ENCODE results near the gene LIPC.

The LIPC gene

GRCh38 chr15:58406811-58407210 lies 25.0 kb upstream of the LIPC start:
- DNase-seq (ENCODE audit: low read depth) = no peak

- DNase-seq (ENCODE audit: low read depth) = no peak
Observed at GRCh38 chr15:58407236-58407775, 24.5 kb upstream of the LIPC start.

- DNase-seq (ENCODE audit: low read depth) = no peak
Observed at GRCh38 chr15:58407778-58408177, 24.0 kb upstream of the LIPC start.

GRCh38 chr15:58409861-58410260 lies 21.9 kb upstream of the LIPC start:
- no peak for DNase-seq (ENCODE audit: low read depth)

GRCh38 chr15:58410353-58410752 lies 21.4 kb upstream of the LIPC start:
- DNase-seq (ENCODE audit: low read depth) = peak; percentile 42

GRCh38 chr15:58413253-58413652 lies 18.5 kb upstream of the LIPC start:
- DNase-seq (ENCODE audit: low read depth) = no peak

- DNase-seq (ENCODE audit: low read depth) = no peak
Observed at GRCh38 chr15:58415636-58416035, 16.2 kb upstream of the LIPC start.

- no peak for DNase-seq (ENCODE audit: low read depth)
Observed at GRCh38 chr15:58416963-58417362, 14.8 kb upstream of the LIPC start.

- DNase-seq (ENCODE audit: low read depth) = no peak
Observed at GRCh38 chr15:58418135-58418534, 13.7 kb upstream of the LIPC start.

GRCh38 chr15:58419803-58420524 lies 11.8 kb upstream of the LIPC start:
- no peak for DNase-seq (ENCODE audit: low read depth)

GRCh38 chr15:58420579-58421043 lies 11.2 kb upstream of the LIPC start:
- no peak for DNase-seq (ENCODE audit: low read depth)

GRCh38 chr15:58423205-58423604 lies 8.6 kb upstream of the LIPC start:
- DNase-seq (ENCODE audit: low read depth) = no peak

- peak; percentile 74 for DNase-seq (ENCODE audit: low read depth)
Observed at GRCh38 chr15:58423831-58424608, 7.8 kb upstream of the LIPC start.

GRCh38 chr15:58424722-58425121 lies 7.1 kb upstream of the LIPC start:
- DNase-seq (ENCODE audit: low read depth) = no peak

GRCh38 chr15:58425185-58425584 lies 6.6 kb upstream of the LIPC start:
- DNase-seq (ENCODE audit: low read depth) = no peak

GRCh38 chr15:58425834-58426233 lies 6.0 kb upstream of the LIPC start:
- DNase-seq (ENCODE audit: low read depth) = no peak

GRCh38 chr15:58426501-58426900 lies 5.3 kb upstream of the LIPC start:
- no peak for DNase-seq (ENCODE audit: low read depth)

GRCh38 chr15:58427987-58428386 lies 3.8 kb upstream of the LIPC start:
- no peak for DNase-seq (ENCODE audit: low read depth)

- DNase-seq (ENCODE audit: low read depth) = no peak
Observed at GRCh38 chr15:58430224-58430787, 1.5 kb upstream of the LIPC start.

GRCh38 chr15:58432401-58432800 lies 610 bp downstream of the LIPC start:
- no peak for DNase-seq (ENCODE audit: low read depth)

GRCh38 chr15:58433597-58434333 lies 2.0 kb downstream of the LIPC start:
- peak; percentile 31 for DNase-seq (ENCODE audit: low read depth)

- no peak for DNase-seq (ENCODE audit: low read depth)
Observed at GRCh38 chr15:58434334-58434875, 2.6 kb downstream of the LIPC start.
